ENCODE results near the gene SYNCRIP. TPM values are rescaled to one million over a fixed set of nuclear protein-coding genes. Genes with fewer than 3 reads are reported as not detected.
A peak's percentile ranks its signal among the peaks of the same experiment; 100 is the strongest.

Gene SYNCRIP
- total RNA-seq, 1 experiment from 2014 or later: 145 TPM

- BruUV-seq (replicated peaks): no TSS peak
- intact Hi-C loops (cut with micrococcal nuclease; ENCODE audit: unreplicated experiment): no loop called here
- no peak overlapping the region for H3K27ac Mint-ChIP-seq (ENCODE audit: unreplicated experiment)
Observed at GRCh38 chr6:85628353-85628752, 14.3 kb downstream of the SYNCRIP start.

GRCh38 chr6:85620308-85620707 is 22.4 kb downstream of the SYNCRIP start:
- H3K27ac Mint-ChIP-seq (ENCODE audit: unreplicated experiment): no peak overlapping the region

More at GRCh38 chr6:85628353-85628752, 14.3 kb downstream of the SYNCRIP start:
- ChIA-PET CTCF (no interaction called here), POLR2A (no interaction called here)
- no peaks in the 10 kb centered on the region for H3K9me3 Mint-ChIP-seq (ENCODE audit: unreplicated experiment)
- Histone ChIP-seq H3K4me1 (0 out of 2 replicates have a peak, but pooled peaks cover 6% of the 10 kb centered on the region), H3K27me3 (replicated peaks; ENCODE audit: control insufficient read depth, insufficient read depth, low read length) (no peaks in the 10 kb centered on the region), H3K36me3 (ENCODE audit: control insufficient read depth, insufficient read depth, low read length) (no peaks in the 10 kb centered on the region), H3K9me3 (no peaks in the 10 kb centered on the region), H3K4me3 (ENCODE audit: low read depth, low read length) (no peak overlapping the region)
- H3K27me3 Mint-ChIP-seq (ENCODE audit: insufficient read depth, unreplicated experiment): no peaks in the 10 kb centered on the region
- H3K36me3 Mint-ChIP-seq (ENCODE audit: insufficient read depth, unreplicated experiment): peaks cover 96% of the 10 kb centered on the region
- no peak for DNase-seq
- H3K4me1 Mint-ChIP-seq (ENCODE audit: low read depth, unreplicated experiment): peaks cover 11% of the 10 kb centered on the region
- no peak for TF ChIP-seq CTCF (IDR thresholded peaks at IDR 0.05; ENCODE audit: insufficient read depth in 1 of 2, low read depth in 1 of 2, low read length in 1 of 2, severe bottlenecking in 1 of 2, unreplicated experiment in 1 of 2)
- H3K4me3 Mint-ChIP-seq (ENCODE audit: unreplicated experiment): no peak overlapping the region

GRCh38 chr6:85614780-85615179 is 27.9 kb downstream of the SYNCRIP start:
- H3K27ac Mint-ChIP-seq (ENCODE audit: unreplicated experiment): peak overlapping the region; percentile 50
- no TSS peak for BruUV-seq (replicated peaks)
- no peak for TF ChIP-seq CTCF (IDR thresholded peaks at IDR 0.05; ENCODE audit: insufficient read depth in 1 of 2, low read depth in 1 of 2, low read length in 1 of 2, severe bottlenecking in 1 of 2, unreplicated experiment in 1 of 2)

More at GRCh38 chr6:85620308-85620707, 22.4 kb downstream of the SYNCRIP start:
- Histone ChIP-seq H3K27me3 (replicated peaks; ENCODE audit: control insufficient read depth, insufficient read depth, low read length) (no peaks in the 10 kb centered on the region), H3K4me1 (no peaks in the 10 kb centered on the region), H3K36me3 (ENCODE audit: control insufficient read depth, insufficient read depth, low read length) (peaks cover 1% of the 10 kb centered on the region; the same call in 1 of the 2 replicates), H3K9me3 (no peaks in the 10 kb centered on the region), H3K4me3 (ENCODE audit: low read depth, low read length) (no peak overlapping the region)
- H3K4me3 Mint-ChIP-seq (ENCODE audit: unreplicated experiment): no peak overlapping the region
- TF ChIP-seq CTCF (IDR thresholded peaks at IDR 0.05; ENCODE audit: insufficient read depth in 1 of 2, low read depth in 1 of 2, low read length in 1 of 2, severe bottlenecking in 1 of 2, unreplicated experiment in 1 of 2): no peak
- H3K4me1 Mint-ChIP-seq (ENCODE audit: low read depth, unreplicated experiment): peaks cover 5% of the 10 kb centered on the region
- no peaks in the 10 kb centered on the region for H3K27me3 Mint-ChIP-seq (ENCODE audit: insufficient read depth, unreplicated experiment)
- ChIA-PET CTCF (no interaction called here), POLR2A (interaction anchor here (0.5 kb wide), 1 partner anchor 20 kb away, joined by 3 read pairs; no protein-coding TSS in a partner anchor)
- H3K9me3 Mint-ChIP-seq (ENCODE audit: unreplicated experiment): no peaks in the 10 kb centered on the region
- H3K36me3 Mint-ChIP-seq (ENCODE audit: insufficient read depth, unreplicated experiment): peaks cover 99% of the 10 kb centered on the region
- intact Hi-C loops (cut with micrococcal nuclease; ENCODE audit: unreplicated experiment): no loop called here
- no peak for DNase-seq
- BruUV-seq (replicated peaks): no TSS peak

More at GRCh38 chr6:85614780-85615179, 27.9 kb downstream of the SYNCRIP start:
- intact Hi-C loops (cut with micrococcal nuclease; ENCODE audit: unreplicated experiment): no loop called here
- ChIA-PET POLR2A (no interaction called here), CTCF (interaction anchor here (0.6 kb wide), 1 partner anchor 16 kb away, joined by 3 read pairs; no protein-coding TSS in a partner anchor)
- Mint-ChIP-seq H3K36me3 (ENCODE audit: insufficient read depth, unreplicated experiment) (peaks cover 97% of the 10 kb centered on the region), H3K4me1 (ENCODE audit: low read depth, unreplicated experiment) (peaks cover 7% of the 10 kb centered on the region), H3K9me3 (ENCODE audit: unreplicated experiment) (no peaks in the 10 kb centered on the region), H3K4me3 (ENCODE audit: unreplicated experiment) (no peak overlapping the region), H3K27me3 (ENCODE audit: insufficient read depth, unreplicated experiment) (no peaks in the 10 kb centered on the region)
- Histone ChIP-seq H3K27me3 (replicated peaks; ENCODE audit: control insufficient read depth, insufficient read depth, low read length) (no peaks in the 10 kb centered on the region), H3K4me1 (peaks cover 19% of the 10 kb centered on the region), H3K36me3 (ENCODE audit: control insufficient read depth, insufficient read depth, low read length) (peaks cover 3% of the 10 kb centered on the region; the same call in 1 of the 2 replicates), H3K4me3 (ENCODE audit: low read depth, low read length) (no peak overlapping the region), H3K9me3 (no peaks in the 10 kb centered on the region)
- no peak for DNase-seq
